Islet precursor cell (in vitro differentiated cells): ENCODE measurements around the gene CRYGN.

Source experiments
- DNase-seq: peaks from one replicate; pipeline ENCODE4 v3.0.0-alpha.2; 2018

CRYGN gene

DNA sequence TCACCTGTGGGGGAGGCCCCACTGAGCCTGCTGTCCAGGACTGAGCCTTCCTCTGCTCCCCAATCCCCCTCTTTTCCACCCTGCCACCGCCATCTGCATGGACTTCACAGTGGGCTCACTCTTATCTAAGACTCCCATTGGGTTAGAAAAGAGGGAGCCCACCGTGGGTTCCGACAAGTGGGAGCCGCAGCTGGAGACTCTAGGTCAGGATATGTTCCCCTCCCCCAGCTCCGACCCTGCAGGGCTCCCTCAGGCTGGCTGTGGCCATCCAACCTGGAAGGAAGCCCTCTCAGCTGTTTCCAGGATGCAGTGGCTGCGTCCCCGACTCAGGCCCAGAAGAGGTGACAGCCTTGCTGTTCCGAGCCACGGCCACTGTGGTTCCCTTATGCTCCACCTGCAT is 34.9 kb downstream of the CRYGN start:
- DNase-seq: no peak

DNA sequence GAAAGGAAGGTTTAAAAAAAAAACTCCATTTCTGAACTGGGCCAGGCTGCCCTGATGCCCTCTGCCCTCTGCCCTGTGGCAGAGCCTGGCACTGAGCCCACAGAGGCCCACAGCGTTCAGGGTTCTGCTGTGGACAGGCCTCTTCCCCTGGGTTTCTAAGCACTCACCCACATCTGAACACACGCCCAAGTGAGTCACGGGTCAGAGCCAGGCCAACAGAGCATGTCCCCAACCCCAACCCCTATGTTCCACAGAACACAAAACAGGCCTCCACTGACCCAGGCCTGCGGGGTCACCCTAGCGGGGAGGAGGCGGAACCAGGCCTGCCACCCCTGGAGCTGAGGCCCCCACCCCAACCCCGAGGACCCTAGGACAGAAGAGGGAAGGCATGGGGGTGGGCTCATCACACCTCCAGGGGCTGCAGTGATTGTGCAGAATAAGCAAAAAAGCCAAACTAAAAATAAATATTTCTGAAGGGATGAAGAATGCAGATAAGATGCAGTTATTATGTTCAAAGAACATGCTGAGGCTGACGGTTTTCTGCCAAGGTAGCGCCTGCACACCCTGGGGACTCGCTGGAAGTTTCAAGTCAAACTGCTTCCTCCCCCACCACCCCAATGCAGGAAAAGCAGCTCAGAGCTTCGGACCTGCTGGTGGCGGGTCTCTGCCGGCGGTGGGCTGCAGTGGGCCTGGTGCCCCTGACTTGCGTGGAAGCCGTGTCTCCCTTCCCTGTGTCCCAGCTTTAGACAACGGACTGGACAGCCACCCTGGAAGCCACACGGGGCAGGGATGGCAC is 35.5 kb downstream of the CRYGN start:
- DNase-seq: no peak

DNA sequence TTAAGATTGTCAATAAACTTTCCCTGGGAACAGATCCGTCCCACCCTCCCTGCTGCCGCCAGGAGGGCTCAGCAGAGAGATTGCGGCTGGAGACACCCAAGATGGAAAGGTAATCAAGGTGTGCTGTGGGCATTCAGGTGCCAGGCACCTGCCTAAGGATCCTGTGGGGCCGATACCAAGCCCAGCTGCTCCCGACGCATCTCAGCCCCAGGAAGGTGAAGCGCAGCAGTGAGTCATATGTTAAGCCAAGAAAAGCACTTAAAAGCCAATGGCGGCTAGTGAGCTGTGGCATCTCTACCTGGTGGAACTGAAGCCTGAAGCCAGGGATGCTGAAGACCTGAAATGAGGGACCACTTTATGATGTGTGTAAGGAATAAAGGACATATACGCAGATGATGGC is 36.2 kb downstream of the CRYGN start:
- DNase-seq: no peak

DNA sequence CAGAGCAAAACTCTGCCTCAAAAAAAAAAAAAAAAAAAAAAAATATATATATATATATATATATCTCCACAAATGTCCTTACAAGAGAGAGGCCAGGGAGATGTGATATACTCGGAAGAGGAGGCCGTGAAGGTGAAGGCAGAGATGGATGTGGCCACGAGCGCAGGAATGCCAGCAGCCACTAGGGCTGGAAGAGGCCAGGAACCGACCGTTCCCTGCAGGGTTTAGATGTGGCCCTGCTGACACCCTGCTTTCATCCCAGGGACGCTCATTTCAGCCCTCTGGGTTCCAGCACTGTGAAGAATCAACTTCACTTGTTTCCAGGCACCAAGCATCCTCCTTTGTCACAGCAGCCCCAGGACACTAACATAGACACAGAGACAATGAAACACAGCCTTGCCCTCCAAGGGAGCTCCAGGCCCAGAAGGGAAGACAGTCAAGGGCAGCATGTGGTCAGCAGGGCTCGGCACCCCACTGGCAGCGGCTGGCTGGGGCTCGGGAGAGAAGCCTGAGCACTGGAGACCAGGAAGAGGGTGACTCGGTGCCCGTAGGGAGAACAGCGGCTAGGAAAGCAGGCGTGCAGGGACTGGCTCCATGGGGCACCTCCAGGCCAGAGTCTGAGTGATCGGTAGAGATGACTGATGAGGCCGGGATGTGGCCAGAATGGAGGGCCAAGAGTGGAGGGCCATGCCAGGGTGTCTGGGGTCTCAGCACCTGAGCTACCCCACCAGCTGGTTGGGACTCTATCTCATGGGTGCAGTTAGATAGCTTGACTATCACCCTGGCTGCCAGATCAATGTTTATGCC is 37.7 kb downstream of the CRYGN start:
- no peak for DNase-seq

DNA sequence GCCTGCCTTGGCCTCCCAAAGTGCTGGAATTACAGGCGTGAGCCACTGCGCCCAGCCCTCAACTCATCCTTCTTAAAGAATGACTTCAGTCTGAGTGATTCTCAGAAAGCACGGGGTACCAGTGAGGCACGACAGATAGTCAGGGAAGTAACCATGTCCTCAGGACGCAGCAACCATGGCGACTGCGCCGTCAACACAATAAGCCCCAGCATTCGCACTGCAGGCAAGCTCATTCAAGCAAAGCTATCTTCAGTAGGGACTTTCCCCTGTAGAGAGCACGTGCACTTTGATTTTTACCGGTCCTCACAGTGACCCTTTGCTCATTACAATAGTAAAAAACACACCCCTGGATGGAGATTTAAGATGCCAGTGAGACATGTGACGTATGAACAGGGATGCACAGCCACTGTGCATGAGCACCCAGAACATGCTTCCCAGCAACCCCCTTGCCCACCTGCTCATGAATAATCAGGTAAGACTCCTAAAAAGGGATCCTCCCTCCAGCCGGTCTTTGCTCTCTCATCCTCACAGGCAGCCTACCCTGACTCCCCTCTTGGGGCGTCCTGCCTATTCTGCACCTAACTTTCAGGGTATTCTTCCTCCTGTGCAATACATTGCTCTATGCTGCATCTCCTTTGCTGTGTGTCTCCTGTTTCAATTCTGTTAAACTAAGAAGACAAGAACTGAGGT is 39.2 kb downstream of the CRYGN start:
- no peak for DNase-seq

DNA sequence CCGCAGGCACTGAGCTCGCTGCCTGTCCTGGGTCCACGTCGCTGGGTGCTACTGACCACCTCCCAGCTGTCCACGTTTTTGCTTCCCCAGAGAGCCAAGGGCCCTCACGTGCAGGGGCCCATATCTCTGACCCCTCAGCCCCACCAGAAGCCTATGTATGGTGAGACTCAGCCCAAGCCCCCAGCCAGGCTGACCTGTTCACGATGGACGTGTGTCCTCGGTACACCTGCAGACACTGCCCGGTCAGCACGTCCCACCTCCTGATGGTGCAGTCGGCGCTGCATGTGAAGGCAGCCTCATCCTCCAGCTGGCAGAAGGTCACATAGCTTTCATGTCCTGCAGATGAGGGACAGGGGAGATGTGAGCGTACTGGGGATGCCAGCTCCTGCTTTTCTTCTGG is 40.0 kb downstream of the CRYGN start:
- DNase-seq: no peak

DNA sequence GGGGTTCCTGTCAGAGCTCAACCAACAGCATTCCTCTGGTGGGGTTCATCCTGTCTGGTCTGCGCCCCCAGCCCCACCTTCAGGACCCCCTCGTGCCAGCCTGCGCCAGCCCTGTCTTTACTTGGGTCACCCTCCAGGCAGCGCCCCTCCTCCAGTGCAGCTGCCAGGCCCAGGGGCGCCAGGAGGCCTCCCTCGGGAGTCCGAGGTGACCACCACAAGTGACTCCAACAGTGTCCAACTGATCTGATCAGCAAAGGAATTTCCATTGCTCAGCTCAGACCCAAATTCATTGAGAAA is 40.7 kb downstream of the CRYGN start:
- DNase-seq: no peak

DNA sequence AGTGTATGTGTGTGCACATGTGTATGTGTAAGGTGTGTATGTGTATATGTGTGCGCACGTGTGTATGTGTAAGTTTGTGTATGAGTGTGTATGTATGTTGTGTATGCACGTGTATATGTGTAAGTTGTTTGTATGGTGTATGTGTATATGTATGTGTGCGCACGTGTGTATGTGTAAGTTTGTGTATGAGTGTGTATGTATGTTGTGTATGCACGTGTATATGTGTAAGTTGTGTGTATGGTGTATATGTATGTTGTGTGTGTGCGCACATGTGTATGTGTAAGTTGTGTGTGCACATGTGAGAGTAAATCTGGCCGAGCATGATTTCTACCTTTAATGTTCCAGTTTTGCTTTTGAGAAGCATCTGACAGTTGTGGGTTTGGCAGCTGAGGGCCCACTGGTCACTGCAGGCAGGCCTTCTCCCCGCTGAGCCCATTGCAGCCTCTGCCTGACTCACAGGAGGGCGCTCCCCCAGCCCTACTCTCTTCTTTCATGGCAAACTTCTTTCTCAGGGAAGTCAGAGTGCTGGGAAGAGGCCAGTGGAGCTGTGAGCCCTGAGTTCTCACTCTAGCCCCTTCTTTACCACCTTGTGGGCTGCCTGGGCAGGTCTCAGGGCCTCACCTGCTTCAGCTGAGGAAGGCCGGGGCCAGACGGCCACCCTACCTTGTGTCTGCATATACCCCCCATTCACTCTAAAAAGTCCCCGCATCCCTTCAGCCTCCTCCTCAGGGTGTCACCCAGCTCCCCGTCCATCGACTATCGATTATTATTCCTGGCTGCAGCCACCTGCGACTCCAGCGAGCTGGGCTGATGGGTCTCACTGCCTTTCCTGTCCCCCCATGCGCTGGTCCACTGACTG is 41.3 kb downstream of the CRYGN start:
- no peak for DNase-seq

DNA sequence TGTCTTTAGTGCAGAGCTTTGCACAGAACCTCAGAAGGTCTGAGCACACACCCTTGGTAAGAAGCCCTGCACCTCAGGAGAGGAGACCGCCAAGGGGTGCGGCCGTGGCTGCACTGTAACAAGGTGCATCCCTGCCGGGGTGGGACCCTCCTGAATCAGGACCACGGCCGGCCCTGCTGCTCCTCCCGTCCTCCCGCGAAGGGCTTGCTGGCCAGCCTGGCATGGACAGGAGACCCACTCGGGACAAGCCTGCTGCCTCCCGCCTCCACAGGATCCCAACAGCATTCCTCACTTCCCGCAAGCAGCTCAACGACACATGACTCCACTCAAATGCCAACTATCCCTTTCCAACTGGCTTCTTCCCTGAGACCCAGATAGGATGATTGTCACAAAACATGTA is 42.9 kb downstream of the CRYGN start:
- no peak for DNase-seq

DNA sequence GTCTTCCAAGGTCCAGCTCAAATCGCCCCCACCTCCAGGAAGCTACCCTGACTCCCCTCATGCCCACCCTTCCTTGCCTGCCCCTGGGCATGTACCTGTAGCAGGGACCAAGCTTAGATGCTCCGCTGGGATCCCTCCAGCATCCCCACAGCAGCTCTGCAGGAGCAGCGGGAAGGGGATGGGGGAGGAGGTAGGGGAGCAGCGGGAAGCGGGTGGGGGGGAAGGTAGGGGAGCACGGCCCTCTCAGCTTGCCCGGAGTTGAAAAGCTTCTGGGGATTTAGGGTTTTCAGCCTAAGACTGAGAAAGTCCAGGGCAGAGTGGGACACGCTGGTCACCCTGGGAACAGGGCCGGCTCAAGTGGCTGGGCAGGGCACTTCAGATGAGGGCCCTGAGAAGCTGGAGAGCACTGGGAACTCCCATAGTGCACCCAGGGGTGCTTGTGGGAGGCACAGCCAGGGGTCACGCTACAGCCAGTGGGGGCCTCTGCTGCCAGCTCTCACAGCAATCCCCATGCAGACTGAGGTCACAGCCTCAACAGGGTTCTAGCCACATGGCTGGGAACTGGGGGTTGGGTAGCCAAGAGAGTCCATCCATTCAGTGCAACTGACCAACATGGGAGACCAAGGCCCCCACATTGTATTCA is 43.5 kb downstream of the CRYGN start:
- no peak for DNase-seq

DNA sequence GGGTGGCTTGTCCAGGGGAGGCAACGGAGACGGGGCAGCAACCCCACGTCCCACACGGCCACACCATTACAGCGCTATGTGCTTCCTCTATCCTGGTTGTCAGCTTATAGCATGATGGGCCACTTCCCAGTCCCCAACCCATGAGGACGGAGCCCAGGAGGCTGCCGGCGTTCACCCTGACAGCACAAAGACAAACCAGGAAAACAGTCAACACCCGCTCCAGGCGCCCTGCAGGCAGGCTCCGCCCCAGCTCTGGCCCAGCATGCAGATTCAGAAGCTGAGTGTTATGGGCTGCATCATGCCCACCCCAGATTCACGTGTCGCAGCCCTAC is 44.9 kb downstream of the CRYGN start:
- DNase-seq: no peak

DNA sequence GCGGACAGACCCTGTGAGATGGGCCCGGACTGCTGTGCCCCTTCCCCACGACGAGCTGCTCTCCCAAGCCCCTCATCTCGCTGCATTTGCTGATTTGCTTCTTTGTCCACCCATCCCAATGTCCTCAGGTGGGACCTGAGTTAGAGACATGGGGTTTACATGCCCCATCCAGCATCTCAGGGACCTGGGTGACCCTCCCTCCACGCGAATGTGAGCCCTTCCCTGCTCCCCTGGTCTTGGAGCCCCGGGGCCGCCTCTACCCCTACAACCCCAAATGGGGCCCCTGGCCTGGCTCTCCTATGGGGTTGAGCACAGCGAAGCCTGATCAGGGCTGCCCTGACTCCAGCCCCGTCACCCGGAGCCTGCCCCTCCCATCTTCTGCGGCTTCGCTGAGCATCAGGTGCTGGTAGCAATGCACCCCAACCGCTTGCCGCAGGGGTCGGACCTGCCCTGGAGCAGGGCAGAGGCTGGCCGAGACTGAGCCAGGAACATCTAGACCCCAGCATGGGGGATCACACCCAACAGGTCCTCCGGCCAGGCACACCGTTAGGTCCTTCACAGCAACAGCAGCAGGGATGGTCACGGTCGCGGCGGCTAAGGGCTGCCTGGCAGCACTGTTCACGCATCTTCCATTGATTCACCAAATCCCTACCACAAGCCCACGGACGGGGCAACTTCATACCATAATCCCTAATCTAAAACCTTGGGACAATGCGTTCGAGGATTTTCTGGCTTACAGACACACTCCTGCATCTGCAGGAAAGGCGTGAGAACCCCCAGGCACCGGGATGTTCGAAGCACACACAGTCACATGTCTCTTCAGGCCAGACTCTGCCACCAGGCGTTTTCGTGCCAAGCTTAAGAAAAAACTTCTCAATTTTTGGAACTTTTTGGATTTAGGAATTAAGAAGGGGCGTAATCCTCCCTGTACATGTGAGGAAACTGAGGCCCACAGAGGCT is 45.6 kb downstream of the CRYGN start:
- no peak for DNase-seq

DNA sequence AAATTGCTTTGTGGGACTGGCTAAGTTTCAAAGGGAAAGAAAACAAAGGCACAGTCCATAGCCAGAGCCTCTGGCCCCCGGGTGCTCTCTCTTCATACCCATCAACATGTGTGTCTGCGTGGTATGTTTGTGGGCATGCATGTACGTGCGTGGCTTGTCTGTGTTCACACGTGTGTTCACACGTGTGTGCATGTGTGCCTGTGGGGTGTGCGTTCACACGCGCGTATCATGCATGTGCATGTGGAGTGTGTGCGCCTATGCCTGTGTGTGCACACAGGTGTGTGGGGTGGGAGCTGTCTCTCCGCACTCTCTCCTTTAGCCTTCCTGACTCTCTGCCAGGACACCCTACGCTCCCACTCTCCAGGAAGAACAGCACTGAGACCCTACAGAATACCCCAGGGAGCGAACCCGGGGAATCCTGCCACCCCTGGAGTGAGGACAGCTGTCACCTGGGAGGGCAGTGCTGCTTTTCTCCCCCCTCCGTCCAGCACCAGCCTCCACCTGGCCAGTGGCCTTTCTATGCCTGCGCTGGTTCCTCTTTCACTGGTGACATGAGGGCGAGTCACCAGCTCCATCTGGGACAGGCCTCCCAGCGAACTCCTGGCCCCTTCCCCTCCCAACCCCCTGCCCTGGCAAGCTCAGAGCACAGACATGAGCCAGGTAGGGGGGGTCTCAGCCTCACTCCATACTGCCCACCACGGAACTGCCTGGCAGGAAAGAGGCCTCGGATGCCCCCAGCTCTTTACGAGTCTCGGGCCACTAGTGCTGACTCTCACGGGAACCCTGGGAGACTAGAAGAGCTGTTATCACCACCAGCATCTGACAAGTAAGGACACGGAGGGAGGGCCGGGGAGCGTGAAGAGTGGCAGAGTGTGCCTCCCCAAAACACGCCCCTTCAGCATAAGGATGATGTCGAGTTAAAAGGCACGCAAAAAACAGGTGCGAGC is 46.6 kb downstream of the CRYGN start:
- no peak for DNase-seq

DNA sequence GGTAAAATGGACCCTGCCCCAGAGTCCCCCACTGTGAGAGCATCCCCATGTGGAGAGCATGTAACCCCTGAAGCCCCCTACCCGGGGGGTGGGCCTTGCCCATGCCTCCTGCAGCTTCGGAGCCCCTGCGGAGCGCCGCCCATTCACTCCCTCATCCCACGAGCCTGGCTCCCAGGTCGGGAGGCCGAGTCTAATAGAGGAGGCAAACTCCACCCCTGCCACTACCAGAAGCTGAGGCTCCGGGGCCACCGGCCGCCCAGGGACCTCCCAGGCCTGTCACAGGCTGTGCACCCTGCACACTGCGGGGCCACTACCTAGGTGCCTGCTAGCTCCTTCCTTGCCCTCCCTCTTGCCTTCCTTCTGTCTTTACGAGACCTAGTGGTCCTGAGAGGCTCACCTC is 47.5 kb downstream of the CRYGN start:
- no peak for DNase-seq

DNA sequence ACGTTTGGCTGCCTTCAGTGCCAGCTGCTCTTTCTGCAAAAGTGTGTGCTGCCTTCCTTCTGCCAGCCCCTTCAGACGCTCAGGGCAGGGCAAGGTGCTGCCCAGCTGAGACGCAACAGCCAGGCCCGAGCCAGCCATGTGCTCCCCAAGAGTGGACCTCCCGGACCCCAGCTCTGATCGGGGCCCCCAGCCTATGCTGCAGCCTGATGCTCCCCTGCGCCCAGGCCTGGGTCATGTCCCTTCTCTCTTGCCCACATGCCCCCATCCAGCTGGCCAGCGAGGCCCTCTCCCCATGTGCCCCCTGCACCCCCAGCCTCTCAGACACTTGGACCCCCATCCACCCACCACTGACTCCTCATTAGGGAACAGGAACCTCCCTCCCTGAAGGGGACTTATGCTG is 47.9 kb downstream of the CRYGN start:
- no peak for DNase-seq

DNA sequence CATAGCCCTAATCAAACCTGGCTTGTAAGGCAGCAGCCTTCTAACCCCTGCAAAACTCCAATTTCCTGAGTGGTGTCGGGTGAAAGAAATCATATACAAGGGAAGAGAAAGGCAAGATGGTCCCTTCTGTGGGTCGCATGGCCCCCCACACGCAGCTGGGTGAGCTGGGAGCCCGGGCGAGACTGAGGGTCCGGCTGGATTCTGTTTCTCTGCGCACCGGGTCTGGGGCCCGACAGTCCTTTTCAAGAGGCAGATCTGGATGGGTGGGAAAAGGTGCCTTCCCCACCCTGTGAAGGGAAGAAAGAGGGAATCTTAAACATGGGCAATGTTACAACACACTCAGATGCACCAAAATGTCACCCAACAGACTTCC is 48.6 kb downstream of the CRYGN start:
- no peak for DNase-seq

DNA sequence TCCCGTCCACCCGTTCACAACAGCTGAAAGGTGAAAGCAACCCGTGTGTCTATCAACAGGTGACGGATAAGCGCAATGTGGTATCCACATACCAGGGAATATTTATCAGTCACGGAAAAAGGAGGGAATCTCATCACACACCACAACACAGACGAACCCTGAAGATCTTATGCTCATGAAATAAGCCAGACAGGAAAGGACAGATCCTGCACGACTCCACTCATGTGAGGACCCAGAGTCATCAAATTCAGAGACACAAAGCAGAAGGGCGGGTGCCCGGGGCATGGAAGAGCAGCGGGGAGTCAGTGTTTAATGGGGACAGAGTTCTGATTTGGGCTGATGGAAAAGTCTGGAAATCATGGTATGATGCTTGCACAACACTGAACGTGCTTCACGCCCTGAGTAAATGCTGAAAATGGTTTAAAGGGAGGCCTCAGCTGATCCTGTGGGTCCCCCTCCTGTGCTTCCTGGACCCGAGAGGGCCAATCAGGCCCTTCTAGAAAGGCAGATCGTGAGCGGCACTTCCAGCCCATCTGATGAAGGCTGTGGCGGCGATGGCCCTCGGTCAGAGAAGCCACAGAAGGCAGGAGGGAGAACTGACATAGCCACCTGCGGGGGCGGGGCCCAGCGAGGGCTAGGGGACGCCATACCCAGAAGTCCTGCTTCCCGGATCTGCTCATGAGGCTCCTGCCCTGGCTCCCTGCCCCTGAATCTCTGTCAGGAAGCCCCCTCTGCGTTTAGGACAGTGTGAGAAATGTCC is 49.2 kb downstream of the CRYGN start:
- DNase-seq: no peak

DNA sequence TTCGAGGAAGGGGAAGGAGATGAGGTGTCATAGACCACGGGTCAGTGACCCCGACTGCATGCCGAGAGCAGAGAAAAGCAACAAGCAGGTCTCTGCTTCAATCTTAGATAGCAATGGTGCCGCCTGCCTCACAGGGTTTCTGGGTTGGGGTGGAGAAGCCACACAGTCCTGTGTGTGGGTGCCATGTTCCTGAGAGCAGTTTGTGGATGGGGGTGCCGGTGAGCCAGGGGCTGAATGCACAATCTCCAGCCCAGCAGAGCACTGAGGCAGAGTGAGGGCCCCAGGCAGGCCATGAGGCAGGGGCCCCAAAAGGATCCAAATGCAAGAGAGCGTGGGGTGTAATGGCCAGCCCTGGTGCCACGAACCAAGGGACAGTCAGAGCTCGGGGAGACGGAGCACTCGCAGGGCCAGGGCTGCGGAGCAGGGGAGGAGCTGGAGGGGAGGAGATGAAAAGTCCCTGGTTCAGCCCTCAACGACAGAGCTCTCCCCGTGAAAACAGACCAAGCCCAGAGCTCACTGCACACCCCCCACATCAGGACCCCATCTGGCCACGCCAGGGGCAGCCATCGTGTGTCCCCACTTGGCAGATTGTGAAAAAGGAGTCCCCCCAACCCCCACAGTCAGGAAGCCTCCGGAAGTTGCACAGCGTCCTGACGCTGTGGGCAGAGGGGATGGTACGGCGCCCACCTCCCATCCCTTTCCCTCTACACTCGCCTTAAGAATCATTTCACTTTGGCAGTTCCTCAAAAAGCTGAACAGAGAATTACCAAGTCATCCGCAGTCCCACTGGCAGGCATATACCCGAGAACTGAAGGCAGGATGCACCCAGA is 50.0 kb downstream of the CRYGN start:
- no peak for DNase-seq
